IMR-90 (cell line): Measurements from ENCODE around the gene CALR3. TPM values are rescaled to one million over a fixed set of nuclear protein-coding genes. Genes with fewer than 3 reads are reported as not detected.

Experiments
- ATAC-seq: fragments of 200-7000 bp; cut with Tn5 transposase; 2 replicates; pipeline ENCODE4 v1.9.1; 2020; ENCODE audit warnings: low read depth, mild to moderate bottlenecking, moderate library complexity
- BruUV-seq: library from RNA; stranded (reverse); fragments of 400-500 nt; replicated peaks from 2 replicates; lab custom pipeline; 2021; lab: Mats Ljungman, UMichigan
- CTCF ChIA-PET: fragments of 300-600 bp; formaldehyde crosslinking; extraction: SDS; loops from one replicate; lab custom pipeline; 2021; ENCODE audit warnings: antibody characterized with exemption; lab: Yijun Ruan, JAX
- POLR2A ChIA-PET: fragments of 300-600 bp; sonication (Branson Sonifier 250); formaldehyde crosslinking; loops from one replicate; lab custom pipeline; 2022; ENCODE audit warnings: antibody characterized with exemption; ENCODE audit not compliant: unreplicated experiment; lab: Charles Lee
- DNase-seq: peaks from one replicate; pipeline ENCODE4 v3.0.0; 2013
- H2AFZ ChIP-seq: replicated peaks from 2 replicates; pipeline ENCODE3; 2013; ENCODE audit warnings: low read length, mild to moderate bottlenecking; ENCODE audit not compliant: poor library complexity
- H2AK5ac ChIP-seq: 2 replicates; pipeline ENCODE4 v1.6.1; 2013; ENCODE audit warnings: low read depth, low read length, inconsistent platforms
- H2AK9ac ChIP-seq: replicated peaks from 2 replicates; pipeline ENCODE3; 2013; ENCODE audit warnings: mild to moderate bottlenecking, low read depth, low read length, moderate library complexity; ENCODE audit not compliant: poor library complexity
- H2BK120ac ChIP-seq: 2 replicates; pipeline ENCODE4 v1.6.1; 2013; ENCODE audit warnings: low read depth, low read length, inconsistent platforms
- H2BK15ac ChIP-seq: 3 replicates; pipeline ENCODE4 v1.6.1; 2013; ENCODE audit warnings: low read depth, low read length, inconsistent platforms
- H2BK20ac ChIP-seq: 2 replicates; pipeline ENCODE4 v1.6.1; 2013; ENCODE audit warnings: low read depth, mild to moderate bottlenecking, inconsistent platforms, low read length, moderate library complexity
- H2BK5ac ChIP-seq: 2 replicates; pipeline ENCODE4 v1.6.1; 2013; ENCODE audit warnings: mild to moderate bottlenecking, low read depth, low read length, inconsistent platforms; ENCODE audit not compliant: poor library complexity, severe bottlenecking
- H3K14ac ChIP-seq: replicated peaks from 2 replicates; pipeline ENCODE4 v1.6.1; 2013; ENCODE audit warnings: low read depth, low read length, inconsistent platforms
- H3K18ac ChIP-seq: 2 replicates; pipeline ENCODE4 v1.6.1; 2013; ENCODE audit warnings: low read depth, low read length, control low read depth
- H3K23ac ChIP-seq: 2 replicates; pipeline ENCODE4 v1.6.1; 2013; ENCODE audit warnings: low read depth, low read length, inconsistent platforms
- H3K27ac ChIP-seq: 2 replicates; pipeline ENCODE4 v1.5.1; 2013; ENCODE audit warnings: mild to moderate bottlenecking, control low read depth, low read length; ENCODE audit not compliant: insufficient read depth
- H3K27me3 ChIP-seq: 2 replicates; pipeline ENCODE4 v1.6.1; 2013; ENCODE audit warnings: low read length; ENCODE audit not compliant: control insufficient read depth, insufficient read depth
- H3K36me3 ChIP-seq: 2 replicates; pipeline ENCODE4 v1.6.1; 2013; ENCODE audit warnings: low read length, mixed read lengths; ENCODE audit not compliant: control insufficient read depth, insufficient read depth
- H3K4ac ChIP-seq: 2 replicates; pipeline ENCODE4 v1.6.1; 2013; ENCODE audit warnings: low read depth, low read length, inconsistent platforms
- H3K4me1 ChIP-seq: 2 replicates; pipeline ENCODE4 v1.6.1; 2013; ENCODE audit warnings: low read length, mixed read lengths; ENCODE audit not compliant: control insufficient read depth, insufficient read depth
- H3K4me2 ChIP-seq: 2 replicates; pipeline ENCODE4 v1.6.1; 2013; ENCODE audit warnings: low read depth, mild to moderate bottlenecking, control low read depth, low read length, moderate library complexity
- H3K4me3 ChIP-seq: 2 replicates; pipeline ENCODE4 v1.5.1; 2013; ENCODE audit warnings: low read depth, mild to moderate bottlenecking, control low read depth, low read length, moderate library complexity; ENCODE audit not compliant: insufficient read depth
- H3K56ac ChIP-seq: 2 replicates; pipeline ENCODE4 v1.6.1; 2013; ENCODE audit warnings: low read length, inconsistent platforms; ENCODE audit not compliant: insufficient read depth; ENCODE audit errors: extremely low read depth
- H3K79me1 ChIP-seq, 2 experiments: 2 replicates each; pipeline ENCODE4 v1.6.1; 2013; ENCODE audit warnings: low read length in 2 of 2, inconsistent platforms in 1 of 2, low read depth in 1 of 2
- H3K9ac ChIP-seq: 2 replicates; pipeline ENCODE4 v1.6.1; 2013; ENCODE audit warnings: low read depth, low read length, control low read depth
- H3K9me1 ChIP-seq: 2 replicates; pipeline ENCODE4 v1.6.1; 2013; ENCODE audit warnings: low read length, inconsistent platforms; ENCODE audit not compliant: insufficient read depth
- H3K9me3 ChIP-seq: 2 replicates; pipeline ENCODE4 v1.6.1; 2013; ENCODE audit warnings: low read length; ENCODE audit not compliant: control insufficient read depth, insufficient read depth
- H4K20me1 ChIP-seq: 2 replicates; pipeline ENCODE4 v1.6.1; 2013; ENCODE audit warnings: low read length, inconsistent platforms; ENCODE audit not compliant: insufficient read depth
- H4K5ac ChIP-seq: 2 replicates; pipeline ENCODE4 v1.6.1; 2013; ENCODE audit warnings: mild to moderate bottlenecking, low read depth, low read length, control low read depth
- H4K8ac ChIP-seq, 2 experiments: 2 replicates each; pipeline ENCODE4 v1.6.1; 2013; ENCODE audit warnings: low read depth in 2 of 2, low read length in 2 of 2, control low read depth in 1 of 2, inconsistent platforms in 1 of 2
- H4K91ac ChIP-seq: 2 replicates; pipeline ENCODE4 v1.6.1; 2013; ENCODE audit warnings: low read depth, low read length, inconsistent platforms; ENCODE audit not compliant: insufficient read depth
- BHLHE40 ChIP-seq: fragments of 150-350 bp; IDR thresholded peaks from 2 replicates; pipeline ENCODE4 v1.6.1; 2016; ENCODE audit warnings: mild to moderate bottlenecking, low read depth, low read length
- CEBPB ChIP-seq: IDR thresholded peaks from 2 replicates; pipeline ENCODE4 v1.6.1; 2012; ENCODE audit warnings: low read depth, low read length, improper control_type of control experiment
- CHD1 ChIP-seq: IDR thresholded peaks from 2 replicates; pipeline ENCODE4 v1.6.1; 2012; ENCODE audit warnings: low read depth, low read length, improper control_type of control experiment
- ELK1 ChIP-seq: fragments of 150-350 bp; IDR thresholded peaks from 2 replicates; pipeline ENCODE4 v1.6.1; 2016; ENCODE audit warnings: low read depth, mild to moderate bottlenecking, low read length, moderate library complexity, borderline replicate concordance
- FOS ChIP-seq: fragments of 150-350 bp; IDR thresholded peaks from 2 replicates; pipeline ENCODE4 v1.6.1; 2016; ENCODE audit warnings: low read depth, low read length
- MAFK ChIP-seq: IDR thresholded peaks from 2 replicates; pipeline ENCODE4 v1.6.1; 2012; ENCODE audit warnings: low read depth, low read length, improper control_type of control experiment
- MAZ ChIP-seq: IDR thresholded peaks from 2 replicates; pipeline ENCODE4 v1.6.1; 2012; ENCODE audit warnings: low read depth, mild to moderate bottlenecking, low read length, improper control_type of control experiment, moderate library complexity, borderline replicate concordance
- MXI1 ChIP-seq: IDR thresholded peaks from 2 replicates; pipeline ENCODE4 v1.6.1; 2012; ENCODE audit warnings: low read depth, mild to moderate bottlenecking, low read length, moderate library complexity, borderline replicate concordance
- NFE2L2 ChIP-seq: fragments of 150-350 bp; IDR thresholded peaks from 2 replicates; pipeline ENCODE4 v1.6.1; 2016; ENCODE audit warnings: low read depth, mild to moderate bottlenecking, low read length
- POLR2A ChIP-seq: IDR thresholded peaks from 2 replicates; pipeline ENCODE4 v1.6.1; 2012; ENCODE audit warnings: mild to moderate bottlenecking, low read depth, low read length
- RAD21 ChIP-seq: IDR thresholded peaks from 2 replicates; pipeline ENCODE4 v1.6.1; 2012; ENCODE audit warnings: low read length, improper control_type of control experiment
- SMC3 ChIP-seq: fragments of 150-350 bp; IDR thresholded peaks from 2 replicates; pipeline ENCODE4 v1.6.1; 2016; ENCODE audit warnings: low read depth, mild to moderate bottlenecking, antibody characterized with exemption, low read length, moderate library complexity
- USF2 ChIP-seq: fragments of 150-350 bp; IDR thresholded peaks from 2 replicates; pipeline ENCODE4 v1.6.1; 2017; ENCODE audit warnings: mild to moderate bottlenecking, antibody characterized with exemption, low read length, low read depth
- WGBS, 2 experiments: methylation state at CpG; one replicate each; pipeline versions ENCODE4 v1.1.5 to v1.1.7; 2013; ENCODE audit warnings: missing lambda C conversion rate in 2 of 2; ENCODE audit not compliant: insufficient read length in 1 of 2; ENCODE audit errors: extremely low coverage in 2 of 2; 5-methylcytosine and 5-hydroxymethylcytosine counted together
- dilution Hi-C: fragments of 300-500 bp; cut with HindIII; formaldehyde crosslinking; loops from one replicate; pipeline ENCODE4 v1.14.3; 2018; ENCODE audit warnings: low sequenced_read_pairs; ENCODE audit not compliant: unreplicated experiment
- in situ Hi-C: fragments of 300-500 bp; cut with MboI; formaldehyde crosslinking; loops from 3 replicates; pipeline ENCODE4 v1.14.3; 2019; ENCODE audit warnings: low sequenced_read_pairs, inconsistent platforms, mixed read lengths
- intact Hi-C: fragments of 100-400 bp; cut with micrococcal nuclease; formaldehyde crosslinking; loops from 2 replicates; pipeline ENCODE4 v1.10.0; 2022
- polyA plus RNA-seq, 3 experiments: library from polyadenylated mRNA; depleted of rRNA; stranded (reverse); fragments of >200 nt; gene quantifications; 2 replicates each; pipeline ENCODE4 v1.2.3, GENCODE V29; 2012; ENCODE audit warnings: low replicate concordance in 1 of 3
- total RNA-seq: library from RNA; depleted of rRNA; stranded (reverse); fragments of >200 nt; gene quantifications from 2 replicates; pipeline ENCODE4 v1.2.3, GENCODE V29; 2012

Gene CALR3
- total and polyA plus RNA-seq, 2 of the 4 experiments (the other 2 are of a cell fraction) = not detected

- no peak overlapping the region for H2BK120ac ChIP-seq
- H2BK20ac ChIP-seq = peak overlapping the region; percentile 5; the same call in 1 of the 2 replicates
- no peak overlapping the region for H3K56ac ChIP-seq
- WGBS, 2 experiments = 43% methylated on average over 4 of the region's 9 CpGs; no CpG with 5 or more reads in 1 of the 2 experiments
- H3K9me3 ChIP-seq = no peaks in the 10 kb centered on the region
- ATAC-seq (peak; percentile 98), DNase-seq (peak; percentile 91)
- H3K4ac ChIP-seq = peak overlapping the region; percentile 15; the same call in 1 of the 2 replicates
- peak overlapping the region; percentile 62; the same call in 1 of the 2 replicates for H3K27ac ChIP-seq
- no peak overlapping the region for H3K4me3 ChIP-seq
- H2AK5ac ChIP-seq = peak overlapping the region; percentile 62; the same call in 1 of the 2 replicates
- H3K14ac ChIP-seq = peak overlapping the region; percentile 27
- no TSS peak for BruUV-seq
- H3K23ac ChIP-seq = peak overlapping the region; percentile 58
- in situ Hi-C loops = no loop called here
- H3K18ac ChIP-seq = peak overlapping the region; percentile 21; the same call in 1 of the 2 replicates
- H4K91ac ChIP-seq = peak overlapping the region; percentile 15; the same call in 1 of the 2 replicates
- H4K5ac ChIP-seq = peak overlapping the region; percentile 6; the same call in 1 of the 2 replicates
- H2AK9ac ChIP-seq = peak overlapping the region; percentile 19
- peaks cover 27 to 83% of the 10 kb centered on the region in 2 experiments for H3K79me1 ChIP-seq
- H4K8ac ChIP-seq = no peak overlapping the region; a peak in 1 of 4 replicates
- H4K20me1 ChIP-seq = peaks cover 63% of the 10 kb centered on the region
- H3K9ac ChIP-seq = no peak overlapping the region
- H3K27me3 ChIP-seq = no peaks in the 10 kb centered on the region
- no peak overlapping the region for H2BK15ac ChIP-seq
- no peaks in the 10 kb centered on the region for H3K36me3 ChIP-seq
- intact Hi-C loops = no loop called here
- H3K4me2 ChIP-seq = peak overlapping the region; percentile 73
- TF ChIP-seq CHD1 = no peak
- TF ChIP-seq MAZ = peak; percentile 91
- TF ChIP-seq BHLHE40 = peak; percentile 92
- peak; percentile 81; the same call in 1 of the 2 replicates for TF ChIP-seq USF2
- no peak for TF ChIP-seq FOS
- peak; percentile 99 for TF ChIP-seq CEBPB
- peak; percentile 80 for TF ChIP-seq MXI1
- peak; percentile 15; the same call in 1 of the 2 replicates for TF ChIP-seq NFE2L2
- no peak for TF ChIP-seq MAFK
- no peak for TF ChIP-seq ELK1
- no peak for TF ChIP-seq POLR2A
- peak; percentile 16; the same call in 1 of the 2 replicates for TF ChIP-seq RAD21
- no peak for TF ChIP-seq SMC3
- no peak overlapping the region for H2AFZ ChIP-seq
- dilution Hi-C loops = no loop called here
- H3K9me1 ChIP-seq = peaks cover 24% of the 10 kb centered on the region
- peaks cover 12% of the 10 kb centered on the region for H3K4me1 ChIP-seq
- ChIA-PET CTCF (no interaction called here), POLR2A (no interaction called here)
- H2BK5ac ChIP-seq = peak overlapping the region; percentile 64
These were observed 49.1 kb downstream of the CALR3 start for GRCh38 chr19:16446724-16447368.
